ENCODE results near the gene SPCS1. TPM values are rescaled to one million over a fixed set of nuclear protein-coding genes. Genes with fewer than 3 reads are reported as not detected.

The SPCS1 gene
- total RNA-seq, 1 experiment from 2014 or later: 101 TPM

DNA sequence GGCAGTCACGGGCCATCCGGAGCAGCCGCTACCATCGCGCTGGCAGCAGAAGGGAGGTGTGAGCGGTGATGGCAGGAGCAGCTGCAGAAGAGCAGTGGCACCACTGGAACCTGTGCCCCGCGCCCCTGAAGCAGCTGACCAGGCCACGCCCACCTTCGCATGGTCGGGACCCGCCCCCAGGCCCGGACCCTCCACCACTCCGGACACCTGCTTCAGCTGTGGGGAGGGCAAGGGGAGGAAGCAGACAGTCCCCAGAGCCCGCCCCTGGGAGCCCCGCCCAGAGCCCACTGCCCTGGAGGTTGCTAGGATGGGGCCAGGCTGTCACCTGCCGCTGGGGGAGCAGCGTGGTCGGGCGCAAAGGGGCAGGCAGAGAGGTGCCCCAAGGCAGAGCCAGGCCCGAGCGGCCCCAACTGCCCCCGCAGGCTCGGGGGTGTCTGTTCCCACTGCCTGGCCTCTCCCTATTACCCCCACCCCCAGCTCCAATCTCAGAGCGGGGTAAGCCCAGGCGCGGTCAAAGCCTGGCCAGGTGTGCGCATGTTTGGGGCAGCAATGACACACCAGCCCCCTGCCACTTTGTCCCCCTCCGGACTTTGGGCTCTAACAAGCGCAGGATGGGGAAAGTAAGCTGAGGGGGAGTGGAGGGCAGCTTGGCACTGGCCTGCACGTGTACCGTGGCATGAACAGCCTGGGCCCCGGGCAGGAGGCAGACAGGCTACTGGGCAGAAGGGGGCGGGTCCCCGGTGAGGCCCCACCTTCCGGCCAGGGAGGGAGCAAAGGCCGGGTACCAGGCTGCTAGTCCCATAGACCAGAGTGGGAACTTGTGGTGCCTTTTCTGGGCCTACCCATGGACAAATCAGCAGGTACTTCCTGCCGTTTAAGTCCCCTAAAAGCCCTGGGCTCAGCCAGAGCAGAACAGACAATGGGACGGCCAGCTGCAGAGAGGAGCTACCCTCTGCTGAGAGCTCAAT, 8.7 kb downstream of the SPCS1 start (continued):
- TF ChIP-seq, protein P1, sequence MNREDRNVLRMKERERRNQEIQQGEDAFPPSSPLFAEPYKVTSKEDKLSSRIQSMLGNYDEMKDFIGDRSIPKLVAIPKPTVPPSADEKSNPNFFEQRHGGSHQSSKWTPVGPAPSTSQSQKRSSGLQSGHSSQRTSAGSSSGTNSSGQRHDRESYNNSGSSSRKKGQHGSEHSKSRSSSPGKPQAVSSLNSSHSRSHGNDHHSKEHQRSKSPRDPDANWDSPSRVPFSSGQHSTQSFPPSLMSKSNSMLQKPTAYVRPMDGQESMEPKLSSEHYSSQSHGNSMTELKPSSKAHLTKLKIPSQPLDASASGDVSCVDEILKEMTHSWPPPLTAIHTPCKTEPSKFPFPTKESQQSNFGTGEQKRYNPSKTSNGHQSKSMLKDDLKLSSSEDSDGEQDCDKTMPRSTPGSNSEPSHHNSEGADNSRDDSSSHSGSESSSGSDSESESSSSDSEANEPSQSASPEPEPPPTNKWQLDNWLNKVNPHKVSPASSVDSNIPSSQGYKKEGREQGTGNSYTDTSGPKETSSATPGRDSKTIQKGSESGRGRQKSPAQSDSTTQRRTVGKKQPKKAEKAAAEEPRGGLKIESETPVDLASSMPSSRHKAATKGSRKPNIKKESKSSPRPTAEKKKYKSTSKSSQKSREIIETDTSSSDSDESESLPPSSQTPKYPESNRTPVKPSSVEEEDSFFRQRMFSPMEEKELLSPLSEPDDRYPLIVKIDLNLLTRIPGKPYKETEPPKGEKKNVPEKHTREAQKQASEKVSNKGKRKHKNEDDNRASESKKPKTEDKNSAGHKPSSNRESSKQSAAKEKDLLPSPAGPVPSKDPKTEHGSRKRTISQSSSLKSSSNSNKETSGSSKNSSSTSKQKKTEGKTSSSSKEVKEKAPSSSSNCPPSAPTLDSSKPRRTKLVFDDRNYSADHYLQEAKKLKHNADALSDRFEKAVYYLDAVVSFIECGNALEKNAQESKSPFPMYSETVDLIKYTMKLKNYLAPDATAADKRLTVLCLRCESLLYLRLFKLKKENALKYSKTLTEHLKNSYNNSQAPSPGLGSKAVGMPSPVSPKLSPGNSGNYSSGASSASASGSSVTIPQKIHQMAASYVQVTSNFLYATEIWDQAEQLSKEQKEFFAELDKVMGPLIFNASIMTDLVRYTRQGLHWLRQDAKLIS (CRISPR knock-in tag; IDR thresholded peaks at IDR 0.05; ENCODE audit: borderline replicate concordance): no peak

DNA sequence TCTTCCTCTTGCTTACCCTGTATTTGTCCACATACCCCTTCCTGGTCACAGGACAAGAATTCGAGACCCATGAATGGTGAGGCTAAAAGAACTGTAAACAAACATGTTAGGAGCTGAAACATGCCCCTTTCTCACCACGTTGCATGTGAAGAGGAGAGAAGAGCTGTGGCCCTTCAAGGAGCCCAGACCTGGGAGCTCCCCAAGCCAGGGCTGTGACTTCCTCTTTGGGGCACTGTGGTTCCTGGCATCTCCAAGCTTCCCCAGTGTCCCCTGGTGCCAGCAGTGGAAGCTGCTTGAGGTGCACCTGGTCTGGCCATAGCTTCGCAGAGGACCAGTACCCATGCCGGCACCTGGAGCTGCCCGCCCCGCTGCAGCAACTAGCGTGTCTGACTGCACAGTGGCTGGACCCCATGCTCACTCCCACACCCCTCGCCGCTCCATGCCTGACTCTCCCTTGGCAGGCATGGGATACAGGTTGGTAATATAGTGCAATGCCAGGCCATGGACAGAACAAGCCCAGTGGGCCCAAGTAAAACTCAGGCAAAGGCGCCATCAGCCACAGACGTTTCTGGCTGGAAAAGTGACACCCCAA, 9.9 kb downstream of the SPCS1 start:
- ChIA-PET POLR2A (interaction anchor here (0.5 kb wide), 1 partner anchor 477 kb away, joined by 3 read pairs; no protein-coding TSS in a partner anchor), CTCF (interaction anchor here (2.4 to 4.1 kb wide), 4 partner anchors 10 to 105 kb away, joined by 6 to 18 read pairs (median 15); partner anchors contain the start of genes GLT8D1 and SPCS1)
- DNase-seq (ENCODE audit: low spot score): no peak
- Mint-ChIP-seq H3K4me3 (peak overlapping the region; percentile 68), H3K4me1 (peaks cover 7% of the 10 kb centered on the region), H3K9me3 (no peaks in the 10 kb centered on the region), H3K27ac (peak overlapping the region; percentile 75), H3K36me3 (peaks cover 12% of the 10 kb centered on the region), H3K27me3 (ENCODE audit: low read depth) (no peaks in the 10 kb centered on the region)
- TF ChIP-seq NR1H2 (CRISPR knock-in tag; IDR thresholded peaks at IDR 0.05) (no peak), GRHL2 (CRISPR knock-in tag; IDR thresholded peaks at IDR 0.05; ENCODE audit: insufficient replicate concordance, severe bottlenecking) (no peak), TEAD4 (CRISPR knock-in tag; IDR thresholded peaks at IDR 0.05) (no peak), ZNF138 (CRISPR knock-in tag; conservative IDR thresholded peaks at IDR 0.05) (no peak), TCF7 (CRISPR knock-in tag; IDR thresholded peaks at IDR 0.05; ENCODE audit: low read depth) (no peak), ZNF232 (CRISPR knock-in tag; IDR thresholded peaks at IDR 0.05) (no peak), FOXJ3 (CRISPR knock-in tag; IDR thresholded peaks at IDR 0.05; ENCODE audit: borderline replicate concordance) (no peak), ZBTB21 (CRISPR knock-in tag; IDR thresholded peaks at IDR 0.05; ENCODE audit: borderline replicate concordance) (no peak), OVOL2 (CRISPR knock-in tag; IDR thresholded peaks at IDR 0.05; ENCODE audit: borderline replicate concordance) (no peak)
- TF ChIP-seq, protein P2, sequence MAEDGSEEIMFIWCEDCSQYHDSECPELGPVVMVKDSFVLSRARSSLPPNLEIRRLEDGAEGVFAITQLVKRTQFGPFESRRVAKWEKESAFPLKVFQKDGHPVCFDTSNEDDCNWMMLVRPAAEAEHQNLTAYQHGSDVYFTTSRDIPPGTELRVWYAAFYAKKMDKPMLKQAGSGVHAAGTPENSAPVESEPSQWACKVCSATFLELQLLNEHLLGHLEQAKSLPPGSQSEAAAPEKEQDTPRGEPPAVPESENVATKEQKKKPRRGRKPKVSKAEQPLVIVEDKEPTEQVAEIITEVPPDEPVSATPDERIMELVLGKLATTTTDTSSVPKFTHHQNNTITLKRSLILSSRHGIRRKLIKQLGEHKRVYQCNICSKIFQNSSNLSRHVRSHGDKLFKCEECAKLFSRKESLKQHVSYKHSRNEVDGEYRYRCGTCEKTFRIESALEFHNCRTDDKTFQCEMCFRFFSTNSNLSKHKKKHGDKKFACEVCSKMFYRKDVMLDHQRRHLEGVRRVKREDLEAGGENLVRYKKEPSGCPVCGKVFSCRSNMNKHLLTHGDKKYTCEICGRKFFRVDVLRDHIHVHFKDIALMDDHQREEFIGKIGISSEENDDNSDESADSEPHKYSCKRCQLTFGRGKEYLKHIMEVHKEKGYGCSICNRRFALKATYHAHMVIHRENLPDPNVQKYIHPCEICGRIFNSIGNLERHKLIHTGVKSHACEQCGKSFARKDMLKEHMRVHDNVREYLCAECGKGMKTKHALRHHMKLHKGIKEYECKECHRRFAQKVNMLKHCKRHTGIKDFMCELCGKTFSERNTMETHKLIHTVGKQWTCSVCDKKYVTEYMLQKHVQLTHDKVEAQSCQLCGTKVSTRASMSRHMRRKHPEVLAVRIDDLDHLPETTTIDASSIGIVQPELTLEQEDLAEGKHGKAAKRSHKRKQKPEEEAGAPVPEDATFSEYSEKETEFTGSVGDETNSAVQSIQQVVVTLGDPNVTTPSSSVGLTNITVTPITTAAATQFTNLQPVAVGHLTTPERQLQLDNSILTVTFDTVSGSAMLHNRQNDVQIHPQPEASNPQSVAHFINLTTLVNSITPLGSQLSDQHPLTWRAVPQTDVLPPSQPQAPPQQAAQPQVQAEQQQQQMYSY (CRISPR knock-in tag; IDR thresholded peaks at IDR 0.05): no peak
- TF ChIP-seq, protein P3, sequence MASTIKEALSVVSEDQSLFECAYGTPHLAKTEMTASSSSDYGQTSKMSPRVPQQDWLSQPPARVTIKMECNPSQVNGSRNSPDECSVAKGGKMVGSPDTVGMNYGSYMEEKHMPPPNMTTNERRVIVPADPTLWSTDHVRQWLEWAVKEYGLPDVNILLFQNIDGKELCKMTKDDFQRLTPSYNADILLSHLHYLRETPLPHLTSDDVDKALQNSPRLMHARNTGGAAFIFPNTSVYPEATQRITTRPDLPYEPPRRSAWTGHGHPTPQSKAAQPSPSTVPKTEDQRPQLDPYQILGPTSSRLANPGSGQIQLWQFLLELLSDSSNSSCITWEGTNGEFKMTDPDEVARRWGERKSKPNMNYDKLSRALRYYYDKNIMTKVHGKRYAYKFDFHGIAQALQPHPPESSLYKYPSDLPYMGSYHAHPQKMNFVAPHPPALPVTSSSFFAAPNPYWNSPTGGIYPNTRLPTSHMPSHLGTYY (CRISPR knock-in tag; IDR thresholded peaks at IDR 0.05): no peak
- TF ChIP-seq, protein P4, sequence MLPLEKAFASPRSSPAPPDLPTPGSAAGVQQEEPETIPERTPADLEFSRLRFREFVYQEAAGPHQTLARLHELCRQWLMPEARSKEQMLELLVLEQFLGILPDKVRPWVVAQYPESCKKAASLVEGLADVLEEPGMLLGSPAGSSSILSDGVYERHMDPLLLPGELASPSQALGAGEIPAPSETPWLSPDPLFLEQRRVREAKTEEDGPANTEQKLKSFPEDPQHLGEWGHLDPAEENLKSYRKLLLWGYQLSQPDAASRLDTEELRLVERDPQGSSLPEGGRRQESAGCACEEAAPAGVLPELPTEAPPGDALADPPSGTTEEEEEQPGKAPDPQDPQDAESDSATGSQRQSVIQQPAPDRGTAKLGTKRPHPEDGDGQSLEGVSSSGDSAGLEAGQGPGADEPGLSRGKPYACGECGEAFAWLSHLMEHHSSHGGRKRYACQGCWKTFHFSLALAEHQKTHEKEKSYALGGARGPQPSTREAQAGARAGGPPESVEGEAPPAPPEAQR (CRISPR knock-in tag; IDR thresholded peaks at IDR 0.05): no peak
- TF ChIP-seq, protein P5, sequence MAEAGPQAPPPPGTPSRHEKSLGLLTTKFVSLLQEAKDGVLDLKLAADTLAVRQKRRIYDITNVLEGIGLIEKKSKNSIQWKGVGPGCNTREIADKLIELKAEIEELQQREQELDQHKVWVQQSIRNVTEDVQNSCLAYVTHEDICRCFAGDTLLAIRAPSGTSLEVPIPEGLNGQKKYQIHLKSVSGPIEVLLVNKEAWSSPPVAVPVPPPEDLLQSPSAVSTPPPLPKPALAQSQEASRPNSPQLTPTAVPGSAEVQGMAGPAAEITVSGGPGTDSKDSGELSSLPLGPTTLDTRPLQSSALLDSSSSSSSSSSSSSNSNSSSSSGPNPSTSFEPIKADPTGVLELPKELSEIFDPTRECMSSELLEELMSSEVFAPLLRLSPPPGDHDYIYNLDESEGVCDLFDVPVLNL (CRISPR knock-in tag; IDR thresholded peaks at IDR 0.05; ENCODE audit: borderline replicate concordance, low read depth): no peak
- TF ChIP-seq, protein P6, sequence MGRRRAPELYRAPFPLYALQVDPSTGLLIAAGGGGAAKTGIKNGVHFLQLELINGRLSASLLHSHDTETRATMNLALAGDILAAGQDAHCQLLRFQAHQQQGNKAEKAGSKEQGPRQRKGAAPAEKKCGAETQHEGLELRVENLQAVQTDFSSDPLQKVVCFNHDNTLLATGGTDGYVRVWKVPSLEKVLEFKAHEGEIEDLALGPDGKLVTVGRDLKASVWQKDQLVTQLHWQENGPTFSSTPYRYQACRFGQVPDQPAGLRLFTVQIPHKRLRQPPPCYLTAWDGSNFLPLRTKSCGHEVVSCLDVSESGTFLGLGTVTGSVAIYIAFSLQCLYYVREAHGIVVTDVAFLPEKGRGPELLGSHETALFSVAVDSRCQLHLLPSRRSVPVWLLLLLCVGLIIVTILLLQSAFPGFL (CRISPR knock-in tag; IDR thresholded peaks at IDR 0.05; ENCODE audit: borderline replicate concordance): no peak
- ATAC-seq: no peak

Measured in WTC11 (cell line).